ENCODE results near the gene AGFG2.

AGFG2 gene

DNA sequence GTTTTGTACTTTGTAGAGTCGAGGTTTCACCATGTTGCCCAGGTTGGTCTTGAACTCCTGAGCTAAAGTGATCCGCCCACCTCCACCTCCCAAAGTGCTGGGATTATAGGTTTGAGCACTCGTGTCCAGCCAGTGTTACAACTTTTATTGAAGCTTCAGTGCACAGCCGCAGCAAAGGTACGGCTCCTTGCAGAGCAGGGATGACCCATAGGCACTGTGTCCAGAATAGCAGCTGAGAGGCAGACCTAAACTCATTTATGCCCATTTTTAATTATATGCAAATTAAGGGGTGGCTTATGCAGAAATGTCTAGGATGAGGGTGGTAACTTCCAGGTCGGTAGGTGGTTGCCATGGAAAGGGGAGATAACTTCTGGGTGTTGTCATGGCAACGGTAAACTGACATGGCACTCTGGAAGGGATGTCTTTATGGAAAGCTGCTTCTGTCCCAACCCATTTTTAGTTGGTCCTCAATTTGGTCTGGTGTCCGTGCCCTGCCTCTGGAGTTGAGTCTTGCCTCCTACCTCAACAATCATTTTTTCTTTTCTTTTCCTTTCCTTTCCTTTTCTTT, 32.6 kb upstream of the AGFG2 start:
- Histone ChIP-seq H3K9ac (ENCODE audit: low read depth, low read length, poor library complexity, severe bottlenecking) (no peak overlapping the region), H3K36me3 (ENCODE audit: insufficient read depth, low read length) (no peaks in the 10 kb centered on the region), H2AFZ (ENCODE audit: low read length) (no peak overlapping the region), H3K9me2 (replicated peaks; ENCODE audit: low read depth, low read length) (no peaks in the 10 kb centered on the region), H3K9me3 (ENCODE audit: insufficient read depth, low read depth, low read length) (no peaks in the 10 kb centered on the region), H3F3A (ENCODE audit: low read depth) (no peaks in the 10 kb centered on the region), H3K4me1 (ENCODE audit: insufficient read depth, low read length, poor library complexity, severe bottlenecking) (no peaks in the 10 kb centered on the region), H3K4me2 (ENCODE audit: low read depth, low read length, poor library complexity, severe bottlenecking) (no peak overlapping the region), H3K79me2 (ENCODE audit: insufficient read depth, low read length) (no peaks in the 10 kb centered on the region), H3K4me3 (ENCODE audit: low read length, poor library complexity, severe bottlenecking) (no peak overlapping the region), H4K20me1 (ENCODE audit: insufficient read depth, low read length, poor library complexity, severe bottlenecking) (no peaks in the 10 kb centered on the region), H3K27me3 (ENCODE audit: insufficient read depth, low read length, poor library complexity, severe bottlenecking) (no peaks in the 10 kb centered on the region)
- TF ChIP-seq EZH2phosphoT487 (IDR thresholded peaks at IDR 0.05; ENCODE audit: borderline replicate concordance) = no peak
- TF ChIP-seq, protein P1, sequence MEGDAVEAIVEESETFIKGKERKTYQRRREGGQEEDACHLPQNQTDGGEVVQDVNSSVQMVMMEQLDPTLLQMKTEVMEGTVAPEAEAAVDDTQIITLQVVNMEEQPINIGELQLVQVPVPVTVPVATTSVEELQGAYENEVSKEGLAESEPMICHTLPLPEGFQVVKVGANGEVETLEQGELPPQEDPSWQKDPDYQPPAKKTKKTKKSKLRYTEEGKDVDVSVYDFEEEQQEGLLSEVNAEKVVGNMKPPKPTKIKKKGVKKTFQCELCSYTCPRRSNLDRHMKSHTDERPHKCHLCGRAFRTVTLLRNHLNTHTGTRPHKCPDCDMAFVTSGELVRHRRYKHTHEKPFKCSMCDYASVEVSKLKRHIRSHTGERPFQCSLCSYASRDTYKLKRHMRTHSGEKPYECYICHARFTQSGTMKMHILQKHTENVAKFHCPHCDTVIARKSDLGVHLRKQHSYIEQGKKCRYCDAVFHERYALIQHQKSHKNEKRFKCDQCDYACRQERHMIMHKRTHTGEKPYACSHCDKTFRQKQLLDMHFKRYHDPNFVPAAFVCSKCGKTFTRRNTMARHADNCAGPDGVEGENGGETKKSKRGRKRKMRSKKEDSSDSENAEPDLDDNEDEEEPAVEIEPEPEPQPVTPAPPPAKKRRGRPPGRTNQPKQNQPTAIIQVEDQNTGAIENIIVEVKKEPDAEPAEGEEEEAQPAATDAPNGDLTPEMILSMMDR (conservative IDR thresholded peaks at IDR 0.05; ENCODE audit: low read length) = no peak

DNA sequence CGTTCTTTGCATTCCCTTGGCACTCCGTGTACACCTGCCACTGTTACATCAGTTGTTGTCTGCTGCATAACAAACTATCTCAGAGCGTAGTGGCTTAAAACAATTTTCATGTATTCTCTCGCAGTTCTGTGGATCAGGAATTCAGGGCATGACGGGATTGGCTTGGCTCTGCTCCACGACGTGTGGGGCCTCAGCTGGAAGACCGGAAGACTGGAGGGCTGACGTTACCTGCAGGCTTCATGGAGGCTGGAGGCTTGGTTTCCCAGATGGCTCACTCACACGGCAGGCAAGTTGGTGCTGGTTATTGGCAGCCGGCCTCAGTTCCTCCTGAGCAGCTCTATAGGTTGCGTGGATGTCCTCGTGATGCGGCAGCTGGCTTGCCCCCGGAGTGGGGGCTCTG, 29.8 kb upstream of the AGFG2 start:
- Histone ChIP-seq H3K27me3 (ENCODE audit: insufficient read depth, low read length, poor library complexity, severe bottlenecking) (no peaks in the 10 kb centered on the region), H3K4me3 (ENCODE audit: low read length, poor library complexity, severe bottlenecking) (no peak overlapping the region), H3K79me2 (ENCODE audit: insufficient read depth, low read length) (no peaks in the 10 kb centered on the region), H3K9me3 (ENCODE audit: insufficient read depth, low read depth, low read length) (no peaks in the 10 kb centered on the region), H4K20me1 (ENCODE audit: insufficient read depth, low read length, poor library complexity, severe bottlenecking) (no peaks in the 10 kb centered on the region), H3K9me2 (replicated peaks; ENCODE audit: low read depth, low read length) (no peaks in the 10 kb centered on the region), H2AFZ (ENCODE audit: low read length) (no peak overlapping the region), H3K9ac (ENCODE audit: low read depth, low read length, poor library complexity, severe bottlenecking) (no peak overlapping the region), H3K4me2 (ENCODE audit: low read depth, low read length, poor library complexity, severe bottlenecking) (no peak overlapping the region), H3F3A (ENCODE audit: low read depth) (no peaks in the 10 kb centered on the region), H3K36me3 (ENCODE audit: insufficient read depth, low read length) (no peaks in the 10 kb centered on the region), H3K4me1 (ENCODE audit: insufficient read depth, low read length, poor library complexity, severe bottlenecking) (no peaks in the 10 kb centered on the region)
- TF ChIP-seq, protein P1 (conservative IDR thresholded peaks at IDR 0.05; ENCODE audit: low read length) = no peak
- TF ChIP-seq EZH2phosphoT487 (IDR thresholded peaks at IDR 0.05; ENCODE audit: borderline replicate concordance) = no peak

DNA sequence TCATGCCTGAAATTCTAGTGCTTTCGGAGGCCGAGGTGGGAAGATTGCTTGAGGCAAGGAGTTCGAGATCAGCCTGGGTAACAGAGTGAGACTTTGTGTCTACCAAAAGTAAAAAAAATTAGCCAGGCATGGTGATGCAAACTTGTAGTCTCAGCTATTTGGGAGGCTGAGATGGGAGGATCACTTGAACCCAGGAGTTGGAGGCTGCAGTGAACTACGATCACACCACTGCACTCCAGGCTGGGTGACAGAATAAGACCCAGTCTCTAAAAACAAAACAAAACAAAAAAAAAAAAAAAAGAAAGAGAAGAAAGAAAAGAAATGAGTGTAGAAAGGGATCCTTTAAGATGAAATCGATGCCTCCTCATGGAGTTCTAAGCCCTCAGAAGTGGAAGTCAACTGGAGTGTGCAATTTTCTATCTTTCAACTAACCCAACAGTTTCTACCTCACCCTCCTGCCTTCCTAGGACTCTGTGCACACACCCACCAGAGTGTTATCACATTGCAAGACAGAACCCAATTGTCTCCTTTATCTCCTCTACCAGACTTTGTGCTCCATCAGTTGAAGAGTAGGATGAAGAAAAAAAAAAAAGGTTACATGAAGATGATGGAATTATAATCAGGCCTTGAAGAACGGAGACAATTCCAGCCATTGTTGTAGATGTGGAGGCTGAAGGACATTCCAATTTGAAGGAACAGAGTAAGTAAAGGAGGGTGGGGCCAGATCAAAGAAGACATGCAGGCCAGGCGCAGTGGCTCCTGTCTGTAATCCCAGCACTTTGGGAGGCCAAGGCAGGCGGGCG, 28.4 kb upstream of the AGFG2 start:
- no peak overlapping the region for H3K9ac ChIP-seq (ENCODE audit: low read depth, low read length, poor library complexity, severe bottlenecking)
- H3K4me3 ChIP-seq (ENCODE audit: low read length, poor library complexity, severe bottlenecking) = no peak overlapping the region
- H3K4me1 ChIP-seq (ENCODE audit: insufficient read depth, low read length, poor library complexity, severe bottlenecking) = no peaks in the 10 kb centered on the region
- H3F3A ChIP-seq (ENCODE audit: low read depth) = no peaks in the 10 kb centered on the region
- TF ChIP-seq EZH2phosphoT487 (IDR thresholded peaks at IDR 0.05; ENCODE audit: borderline replicate concordance) = no peak
- TF ChIP-seq, protein P1 (conservative IDR thresholded peaks at IDR 0.05; ENCODE audit: low read length) = no peak
- no peaks in the 10 kb centered on the region for H3K36me3 ChIP-seq (ENCODE audit: insufficient read depth, low read length)
- H3K4me2 ChIP-seq (ENCODE audit: low read depth, low read length, poor library complexity, severe bottlenecking) = no peak overlapping the region
- H3K27me3 ChIP-seq (ENCODE audit: insufficient read depth, low read length, poor library complexity, severe bottlenecking) = no peaks in the 10 kb centered on the region
- H3K9me2 ChIP-seq (replicated peaks; ENCODE audit: low read depth, low read length) = no peaks in the 10 kb centered on the region
- H2AFZ ChIP-seq (ENCODE audit: low read length) = no peak overlapping the region
- no peaks in the 10 kb centered on the region for H4K20me1 ChIP-seq (ENCODE audit: insufficient read depth, low read length, poor library complexity, severe bottlenecking)
- no peaks in the 10 kb centered on the region for H3K9me3 ChIP-seq (ENCODE audit: insufficient read depth, low read depth, low read length)
- H3K79me2 ChIP-seq (ENCODE audit: insufficient read depth, low read length) = no peaks in the 10 kb centered on the region
